HL-60 (cell line): ENCODE measurements around the gene CHMP4B.

Experiments
- DNase-seq, 2 experiments: peaks; one replicate each; pipeline ENCODE4 v3.0.0-alpha.2; 2010 to 2020; ENCODE audit warnings: low read depth in 1 of 2, low spot score in 1 of 2
- H3K27ac ChIP-seq: fragments of 250-450 bp; sonication (Bioruptor Pico); replicated peaks from 2 replicates; pipeline ENCODE4 v1.5.1; 2020; ENCODE audit warnings: mild to moderate bottlenecking, moderate library complexity
- H3K27me3 ChIP-seq: fragments of 250-450 bp; sonication (Bioruptor Pico); 2 replicates; pipeline ENCODE4 v1.5.1; 2021; ENCODE audit warnings: mild to moderate bottlenecking, moderate library complexity; ENCODE audit not compliant: insufficient read depth, poor library complexity, severe bottlenecking
- H3K4me3 ChIP-seq: replicated peaks from 2 replicates; pipeline ENCODE4 v1.5.1; 2011; ENCODE audit warnings: mild to moderate bottlenecking, control low read depth, low read length; ENCODE audit not compliant: insufficient read depth
- GABPA ChIP-seq: IDR thresholded peaks from 2 replicates; pipeline ENCODE4 v1.6.1; 2012; ENCODE audit warnings: low read depth
- POLR2AphosphoS5 ChIP-seq: IDR thresholded peaks from 2 replicates; pipeline ENCODE4 v1.6.1; 2012; ENCODE audit warnings: low read depth
- REST ChIP-seq: IDR thresholded peaks from 2 replicates; pipeline ENCODE4 v1.6.1; 2012; ENCODE audit warnings: low read depth; ENCODE audit not compliant: insufficient replicate concordance
- SPI1 ChIP-seq: IDR thresholded peaks from 2 replicates; pipeline ENCODE4 v1.6.1; 2012; ENCODE audit warnings: low read depth, mild to moderate bottlenecking, borderline replicate concordance
- TF ChIP-seq, protein P1 (sequence below): IDR thresholded peaks from one replicate; pipeline ENCODE4 v1.5.1; 2011; ENCODE audit warnings: low read length, control low read depth, inconsistent platforms; ENCODE audit not compliant: insufficient read depth

The CHMP4B gene

GRCh38 chr20:33817411-33817810, 6.3 kb downstream of the CHMP4B start:
- TF ChIP-seq SPI1, result no peak
- H3K4me3 ChIP-seq, result no peak overlapping the region
- DNase-seq, result no peak
- no peak overlapping the region for H3K27ac ChIP-seq
- H3K27me3 ChIP-seq, result no peaks in the 10 kb centered on the region

DNA sequence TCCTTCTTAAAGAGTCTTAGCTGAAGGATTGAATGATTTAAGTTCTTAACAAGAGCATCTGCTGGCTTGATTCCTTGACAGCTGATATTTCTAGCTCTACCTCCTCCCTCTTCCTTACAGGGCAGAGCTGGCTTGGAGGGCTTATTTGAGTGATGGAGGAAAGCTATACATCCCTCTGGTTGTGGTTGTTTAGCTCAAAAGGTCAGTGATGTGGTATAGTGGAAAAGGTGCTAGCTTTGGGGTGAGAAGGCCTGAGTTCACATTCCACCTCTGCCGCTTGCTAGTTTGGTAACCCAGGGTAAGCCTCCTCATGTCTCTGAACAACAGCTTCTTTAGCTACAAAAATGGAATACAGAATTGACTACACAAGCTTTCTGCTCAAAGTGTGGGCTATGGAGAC, 8.3 kb downstream of the CHMP4B start:
- Histone ChIP-seq H3K27me3 (no peaks in the 10 kb centered on the region), H3K27ac (no peak overlapping the region), H3K4me3 (no peak overlapping the region)
- TF ChIP-seq, protein P1, sequence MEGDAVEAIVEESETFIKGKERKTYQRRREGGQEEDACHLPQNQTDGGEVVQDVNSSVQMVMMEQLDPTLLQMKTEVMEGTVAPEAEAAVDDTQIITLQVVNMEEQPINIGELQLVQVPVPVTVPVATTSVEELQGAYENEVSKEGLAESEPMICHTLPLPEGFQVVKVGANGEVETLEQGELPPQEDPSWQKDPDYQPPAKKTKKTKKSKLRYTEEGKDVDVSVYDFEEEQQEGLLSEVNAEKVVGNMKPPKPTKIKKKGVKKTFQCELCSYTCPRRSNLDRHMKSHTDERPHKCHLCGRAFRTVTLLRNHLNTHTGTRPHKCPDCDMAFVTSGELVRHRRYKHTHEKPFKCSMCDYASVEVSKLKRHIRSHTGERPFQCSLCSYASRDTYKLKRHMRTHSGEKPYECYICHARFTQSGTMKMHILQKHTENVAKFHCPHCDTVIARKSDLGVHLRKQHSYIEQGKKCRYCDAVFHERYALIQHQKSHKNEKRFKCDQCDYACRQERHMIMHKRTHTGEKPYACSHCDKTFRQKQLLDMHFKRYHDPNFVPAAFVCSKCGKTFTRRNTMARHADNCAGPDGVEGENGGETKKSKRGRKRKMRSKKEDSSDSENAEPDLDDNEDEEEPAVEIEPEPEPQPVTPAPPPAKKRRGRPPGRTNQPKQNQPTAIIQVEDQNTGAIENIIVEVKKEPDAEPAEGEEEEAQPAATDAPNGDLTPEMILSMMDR, result no peak
- TF ChIP-seq POLR2AphosphoS5 (no peak), REST (no peak)
- DNase-seq, result no peak

- no peak overlapping the region for H3K4me3 ChIP-seq
- H3K27me3 ChIP-seq, result no peaks in the 10 kb centered on the region
- no peak overlapping the region for H3K27ac ChIP-seq
- no peak for DNase-seq
- TF ChIP-seq, protein P1, result no peak
- no peak for TF ChIP-seq GABPA
- no peak for TF ChIP-seq REST
- no peak for TF ChIP-seq SPI1
- no peak for TF ChIP-seq POLR2AphosphoS5
These were observed 9.2 kb downstream of the CHMP4B start for GRCh38 chr20:33820362-33820761.

- Histone ChIP-seq H3K4me3 (no peak overlapping the region), H3K27me3 (no peaks in the 10 kb centered on the region), H3K27ac (no peak overlapping the region)
- DNase-seq, result no peak
- TF ChIP-seq GABPA, result no peak
- TF ChIP-seq POLR2AphosphoS5, result no peak
- TF ChIP-seq, protein P1, result no peak
- TF ChIP-seq REST, result no peak
- no peak for TF ChIP-seq SPI1
These were observed 10.2 kb downstream of the CHMP4B start for GRCh38 chr20:33821270-33821836.
